GM19238 (cell line): ENCODE results near the gene FRMD1.

Experiments used
- DNase-seq: peaks from one replicate; pipeline ENCODE4 v3.0.0; 2011; ENCODE audit warnings: low spot score; ENCODE audit not compliant: insufficient read length

Gene FRMD1

DNA sequence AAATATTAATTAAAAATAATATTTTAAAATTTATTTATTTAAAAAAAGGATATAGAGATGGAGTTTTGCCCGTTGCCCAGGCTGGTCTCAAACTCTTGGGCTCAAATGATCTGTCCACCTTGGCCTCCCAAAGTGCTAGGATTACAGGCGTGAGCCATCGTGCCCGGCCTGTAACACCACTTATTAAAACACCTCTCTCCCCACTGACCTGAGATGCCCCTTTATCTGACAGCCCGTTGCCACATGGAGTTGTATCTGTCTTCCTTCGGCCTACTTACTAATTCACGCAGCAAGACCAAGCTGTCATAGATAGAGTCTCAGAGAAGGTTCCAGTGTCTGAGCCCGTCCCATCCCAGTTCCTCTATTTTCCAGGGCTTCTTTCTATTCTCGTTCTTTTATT is 50.8 kb downstream of the FRMD1 start:
- no peak for DNase-seq

DNA sequence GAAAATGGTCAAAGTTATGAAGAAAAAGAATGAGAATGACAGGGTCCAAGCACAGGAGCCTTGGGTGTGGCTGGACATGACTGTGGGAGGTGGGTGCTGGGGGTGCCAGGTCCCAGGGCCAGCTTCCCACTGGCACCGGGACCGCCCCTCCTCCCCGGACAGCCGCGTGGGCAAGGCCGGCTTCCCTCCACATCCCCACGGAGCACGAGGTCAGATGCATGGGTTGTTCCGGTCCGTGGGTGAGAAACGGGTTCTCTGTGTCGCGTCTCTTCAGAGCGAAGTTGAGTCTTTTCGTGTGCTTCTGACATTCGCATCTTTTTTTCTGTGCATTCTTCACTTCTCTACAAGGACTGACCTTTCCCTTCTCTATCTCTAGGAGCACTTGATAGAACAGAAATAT is 51.5 kb downstream of the FRMD1 start:
- DNase-seq, result no peak

DNA sequence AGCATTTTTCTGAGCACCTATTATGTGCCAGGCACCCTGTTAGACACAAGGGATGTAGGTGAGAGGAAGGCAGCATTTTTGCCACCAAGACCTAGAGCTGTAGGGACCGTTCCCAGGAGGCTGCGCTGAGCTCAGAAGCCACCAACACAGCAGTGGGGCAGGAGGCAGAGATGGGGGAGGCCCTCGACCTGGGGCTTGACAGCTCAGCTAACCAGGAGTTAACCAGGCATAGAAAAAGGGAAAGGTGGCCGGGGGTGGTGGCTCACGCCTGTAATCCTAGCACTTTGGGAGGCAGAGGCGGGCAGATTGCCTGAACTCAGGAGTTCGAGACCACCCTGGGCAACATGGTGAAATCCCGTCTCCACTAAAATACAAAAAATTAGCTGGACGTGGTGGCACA is 52.1 kb downstream of the FRMD1 start:
- no peak for DNase-seq

DNA sequence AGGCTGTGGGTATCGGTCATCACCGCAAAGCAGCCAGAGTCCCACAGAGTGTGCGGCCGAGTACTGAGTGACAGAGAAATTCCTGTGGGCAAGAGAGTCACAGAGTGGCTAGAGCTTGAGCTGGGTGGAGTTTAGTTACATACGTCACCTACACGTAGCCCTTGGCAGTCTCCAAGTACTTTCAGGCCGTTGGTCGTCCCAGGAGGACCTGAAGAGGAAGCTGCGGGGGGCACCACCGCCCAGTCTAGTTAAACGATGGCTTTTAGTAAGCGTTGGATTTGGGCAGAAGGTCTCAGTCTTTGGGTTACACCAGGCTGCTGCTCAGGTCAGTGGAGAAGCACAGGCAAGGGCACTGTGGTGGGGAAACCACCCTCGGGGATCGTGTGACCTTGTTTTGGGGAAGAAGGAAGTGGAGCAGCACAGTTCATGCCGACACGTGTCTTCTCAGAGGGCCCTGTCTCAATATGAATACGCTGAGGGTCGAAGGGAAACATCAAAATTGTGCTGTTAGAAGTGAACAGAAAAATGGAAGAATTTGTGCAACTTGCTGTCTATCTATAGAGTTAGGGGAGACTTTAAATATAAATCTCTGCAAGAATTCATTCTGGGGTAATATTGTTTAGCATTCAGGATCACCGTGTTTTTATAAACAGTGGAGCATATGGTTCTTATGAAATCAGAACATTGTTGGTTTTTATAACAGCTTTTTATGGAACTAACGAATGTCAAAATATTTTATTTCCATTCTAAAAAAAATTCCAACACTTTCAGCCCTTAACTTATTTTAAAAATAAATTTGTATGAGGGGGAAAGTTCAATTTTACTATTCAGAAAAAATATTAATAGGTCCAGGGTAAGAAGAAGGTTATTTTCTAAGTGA is 52.9 kb downstream of the FRMD1 start:
- DNase-seq, result no peak

DNA sequence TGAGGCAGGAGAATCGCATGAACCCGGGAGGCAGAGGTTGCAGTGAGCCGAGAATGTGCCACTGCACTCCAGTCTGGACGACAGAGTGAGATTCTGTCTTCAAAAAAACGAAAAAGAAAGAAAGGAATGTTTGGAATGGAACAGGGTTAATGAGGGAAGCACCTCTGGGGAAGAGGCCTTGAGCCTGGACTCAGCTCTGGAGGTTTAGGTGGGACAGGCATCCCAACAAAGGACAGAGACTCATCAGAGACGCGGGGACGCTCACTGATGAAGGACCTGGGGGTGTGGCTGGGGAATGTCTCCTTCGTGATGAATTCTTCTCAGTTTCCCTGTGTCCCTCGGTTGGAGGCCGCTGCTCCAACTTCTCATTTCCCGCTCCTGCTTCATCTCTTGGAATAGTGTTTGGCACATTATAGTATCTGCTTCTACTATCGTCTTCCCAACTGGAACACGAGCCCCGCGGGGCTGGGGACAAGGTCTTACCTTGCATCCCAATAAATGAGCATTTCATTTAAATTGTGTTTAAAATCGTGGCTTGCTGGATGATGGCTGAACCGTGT is 54.0 kb downstream of the FRMD1 start:
- no peak for DNase-seq

DNA sequence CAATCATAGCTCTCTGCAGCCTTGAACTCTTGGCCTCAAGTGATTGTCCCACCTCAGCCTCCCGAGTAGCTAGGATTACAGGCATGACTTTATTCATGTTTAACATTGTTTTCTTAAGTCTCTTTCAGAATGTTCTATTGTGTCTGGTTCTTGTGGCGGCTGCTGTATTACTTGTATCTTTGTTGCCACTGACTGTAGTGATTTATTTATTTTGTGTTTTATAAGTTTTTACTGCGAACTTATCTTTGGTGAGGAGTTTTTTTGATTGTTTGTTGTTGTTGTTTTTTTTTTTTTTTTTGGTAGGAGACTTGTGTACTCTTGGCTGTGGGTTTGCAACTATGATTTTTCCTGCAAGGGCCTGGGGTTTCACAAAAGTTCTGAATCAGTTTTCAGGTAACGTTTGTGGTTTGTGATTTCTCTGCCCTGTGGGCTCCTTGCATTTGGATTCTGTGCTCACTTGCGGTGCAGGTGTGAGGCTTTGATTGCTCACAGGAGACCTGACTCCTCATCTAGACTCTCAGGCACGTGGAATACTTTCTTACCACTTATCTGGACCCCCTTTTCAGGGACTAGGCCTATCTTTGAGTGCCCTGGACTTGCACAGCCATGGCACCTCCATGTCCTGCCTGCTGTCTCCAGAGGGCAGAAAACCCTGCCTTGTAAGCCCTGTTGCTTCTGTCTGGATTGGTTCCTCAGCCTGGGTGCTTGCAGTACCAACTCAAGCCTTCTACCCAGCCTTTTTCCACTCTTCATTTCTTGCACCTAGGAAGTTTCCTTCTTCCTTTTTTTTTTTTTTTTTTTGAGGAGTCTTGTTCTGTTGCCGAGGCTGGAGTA is 56.3 kb downstream of the FRMD1 start:
- no peak for DNase-seq

DNA sequence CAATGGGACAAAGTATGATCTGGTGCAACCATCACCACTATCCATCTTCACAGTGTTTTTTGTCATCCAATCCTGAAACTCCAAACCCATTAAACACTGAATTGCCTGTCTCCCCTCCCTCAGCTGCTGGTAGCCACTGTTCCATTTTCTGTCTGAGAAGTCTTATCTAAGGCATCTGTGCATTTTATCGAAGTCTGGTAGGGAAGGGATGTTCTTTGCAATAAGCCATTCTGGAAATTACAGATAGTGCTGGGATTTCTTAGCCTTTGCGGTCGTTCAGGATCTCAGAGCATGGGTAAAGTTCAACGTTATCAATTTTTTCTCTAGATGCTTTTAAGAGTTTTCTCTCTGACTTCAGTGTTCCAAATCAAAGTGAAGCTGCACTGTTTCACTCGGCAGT is 57.4 kb downstream of the FRMD1 start:
- DNase-seq, result no peak

DNA sequence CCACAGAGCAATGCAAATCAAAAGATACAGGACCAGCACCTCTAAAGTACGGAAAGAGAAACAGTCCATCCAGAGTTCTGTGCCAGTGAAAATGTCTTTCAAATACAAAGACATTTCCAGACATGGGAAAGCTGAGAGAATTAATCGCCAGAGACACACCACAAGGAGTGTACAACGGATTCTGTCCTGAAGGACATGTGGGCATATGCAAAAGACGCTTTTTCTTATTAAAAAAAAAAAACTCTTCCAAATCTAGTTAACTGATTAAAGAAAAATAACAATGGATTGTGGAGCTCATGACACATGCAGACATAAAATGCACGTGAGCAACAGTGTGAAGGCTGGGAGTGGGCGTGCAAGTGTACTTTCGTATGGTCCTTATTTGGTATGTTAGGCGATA is 58.8 kb downstream of the FRMD1 start:
- DNase-seq, result no peak

DNA sequence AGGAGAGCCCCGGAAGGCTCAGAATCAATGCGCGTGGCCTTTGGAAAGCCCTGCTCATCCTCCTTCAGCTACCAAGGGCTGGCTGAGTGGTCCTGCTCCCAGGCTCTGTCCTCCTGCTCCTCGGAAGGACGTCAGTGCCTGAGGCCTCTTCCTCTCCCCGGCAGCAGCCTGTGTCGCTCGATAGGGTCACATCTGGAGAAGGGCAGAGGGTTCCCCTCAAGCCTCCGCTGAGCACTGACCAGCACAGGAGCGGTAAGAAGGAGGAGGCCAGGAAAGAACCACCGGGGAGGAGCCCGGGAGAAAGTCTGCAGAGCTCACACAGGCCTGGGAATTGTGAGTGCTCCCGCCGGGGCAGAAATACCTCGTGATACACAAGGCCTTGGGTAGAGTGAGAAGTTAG is 60.3 kb downstream of the FRMD1 start:
- no peak for DNase-seq

DNA sequence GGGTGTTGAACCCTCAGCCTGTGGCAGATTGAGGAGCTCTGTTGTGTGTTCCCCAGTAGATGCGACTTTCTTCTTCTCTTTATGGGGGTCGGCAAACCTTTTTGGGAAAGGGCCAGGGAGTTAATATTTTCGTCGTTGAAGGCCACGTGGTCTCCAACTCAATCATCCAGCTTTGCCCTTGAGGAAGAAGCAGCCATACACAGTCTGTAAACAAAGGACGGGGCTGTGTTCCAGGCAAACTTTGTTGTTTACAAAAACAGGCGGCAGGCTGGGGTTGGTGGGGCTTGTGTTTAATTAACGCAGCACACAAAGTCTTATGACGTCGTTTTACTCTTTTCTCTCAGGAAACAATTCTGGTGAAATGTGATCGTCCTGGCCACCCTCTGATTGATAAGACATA is 61.4 kb downstream of the FRMD1 start:
- DNase-seq, result no peak

DNA sequence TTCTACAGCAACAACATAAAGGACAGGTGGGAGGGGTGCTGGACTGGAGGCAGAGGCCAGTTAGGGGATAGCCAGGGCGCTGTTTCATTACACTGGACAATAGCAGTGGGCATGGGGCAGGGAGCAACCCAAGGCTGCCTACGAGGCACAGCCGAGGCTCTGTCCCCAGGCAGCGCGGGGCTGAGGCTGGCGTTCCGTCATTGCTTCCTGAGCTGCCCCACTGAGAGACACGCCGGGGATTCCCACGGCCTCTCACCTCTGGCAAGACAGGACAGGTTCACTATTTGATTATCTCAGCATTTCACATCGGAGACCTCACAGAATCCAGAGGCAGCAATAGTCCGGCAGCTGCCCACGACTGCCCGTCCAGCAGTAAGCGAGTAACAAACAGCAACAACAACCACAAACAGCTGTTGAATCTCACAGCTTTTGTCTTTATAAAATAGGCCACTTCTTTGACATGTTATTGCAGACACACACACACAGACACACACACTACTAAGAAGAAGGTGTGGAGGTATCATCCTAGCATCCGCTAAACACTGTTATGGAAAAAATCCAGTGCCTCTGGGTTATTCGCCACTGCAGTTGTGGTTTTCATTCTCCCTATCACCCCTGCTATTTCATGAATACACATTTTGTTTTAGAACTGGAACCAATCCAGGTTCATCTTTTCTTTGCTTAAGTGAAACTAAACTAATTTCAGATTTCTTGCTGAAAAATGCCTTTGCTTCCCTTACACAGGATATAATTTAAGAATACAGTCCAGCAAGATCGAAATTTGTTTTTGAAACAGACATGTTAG is 62.1 kb downstream of the FRMD1 start:
- DNase-seq, result no peak

DNA sequence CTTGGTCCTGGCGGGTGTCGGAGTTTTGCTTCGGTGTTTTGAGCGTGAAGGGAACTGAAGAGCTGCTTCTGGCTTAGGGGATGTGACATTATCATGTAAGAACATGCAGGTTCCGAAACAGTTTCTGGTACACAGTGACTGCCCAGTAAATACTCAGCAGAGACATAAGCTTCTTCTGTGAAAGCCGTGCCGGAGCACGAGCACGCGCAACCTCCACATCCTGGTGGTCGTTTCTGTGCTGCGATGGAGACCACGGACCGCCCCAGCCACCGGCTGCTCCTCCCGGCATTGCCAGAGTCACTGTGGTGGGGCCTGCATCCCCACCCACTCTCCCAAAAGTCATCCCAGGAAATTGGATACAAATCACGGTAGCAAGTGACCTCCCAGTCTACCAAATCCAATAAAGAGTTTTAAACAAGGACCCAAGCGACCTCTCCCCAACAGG is 62.8 kb downstream of the FRMD1 start:
- no peak for DNase-seq

DNA sequence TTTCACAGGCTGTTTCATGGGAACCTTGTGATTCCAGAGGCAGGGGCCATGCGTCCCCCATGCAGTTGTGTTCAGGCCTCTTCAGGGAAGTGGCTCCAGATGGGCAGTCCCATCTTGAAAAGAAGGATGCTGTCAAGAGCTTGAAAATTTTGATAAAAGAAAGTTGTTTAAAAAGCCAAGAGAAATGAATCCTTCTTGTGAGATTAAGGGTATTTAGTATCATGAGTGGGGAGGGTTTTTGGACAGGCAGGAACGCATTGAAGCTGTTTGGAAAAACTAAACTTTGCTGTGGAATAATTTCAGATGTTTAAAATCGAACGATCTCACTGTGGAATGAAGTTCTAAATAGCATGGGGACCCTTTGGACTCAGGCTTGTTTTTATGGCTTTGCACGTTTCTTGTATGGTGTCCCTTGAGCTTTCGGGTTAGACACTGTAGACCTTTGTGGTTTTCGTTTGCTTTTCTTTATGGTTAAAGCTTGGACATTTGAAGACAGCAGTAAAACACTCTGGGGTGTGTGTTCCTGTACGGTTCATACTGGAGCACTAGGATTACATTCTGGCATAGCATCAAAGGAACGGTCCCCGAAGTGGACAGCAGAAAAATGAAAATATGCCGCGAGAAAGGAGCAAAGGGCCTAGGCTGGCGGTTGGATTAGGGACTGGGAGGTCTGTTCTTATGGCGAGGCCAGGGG is 63.4 kb downstream of the FRMD1 start:
- no peak for DNase-seq

DNA sequence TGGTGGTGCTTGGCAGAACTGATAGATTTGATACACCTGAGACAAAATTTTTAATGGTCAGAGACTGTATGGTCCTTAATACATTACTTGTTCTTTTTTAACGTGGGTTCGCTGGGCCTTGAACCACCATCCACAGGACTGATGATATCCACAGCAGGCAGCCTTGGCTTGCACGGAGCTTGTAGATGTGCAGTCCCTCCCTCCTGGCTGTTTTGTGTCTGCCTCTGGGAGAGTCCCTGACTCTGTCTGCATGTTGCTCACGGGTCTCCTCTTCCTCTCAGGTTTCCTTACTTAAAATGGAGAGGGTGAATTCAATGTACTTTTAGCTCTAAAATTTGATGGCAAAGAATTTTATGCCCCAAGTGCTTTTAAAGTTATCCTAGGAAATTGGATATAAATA is 64.0 kb downstream of the FRMD1 start:
- DNase-seq, result no peak

DNA sequence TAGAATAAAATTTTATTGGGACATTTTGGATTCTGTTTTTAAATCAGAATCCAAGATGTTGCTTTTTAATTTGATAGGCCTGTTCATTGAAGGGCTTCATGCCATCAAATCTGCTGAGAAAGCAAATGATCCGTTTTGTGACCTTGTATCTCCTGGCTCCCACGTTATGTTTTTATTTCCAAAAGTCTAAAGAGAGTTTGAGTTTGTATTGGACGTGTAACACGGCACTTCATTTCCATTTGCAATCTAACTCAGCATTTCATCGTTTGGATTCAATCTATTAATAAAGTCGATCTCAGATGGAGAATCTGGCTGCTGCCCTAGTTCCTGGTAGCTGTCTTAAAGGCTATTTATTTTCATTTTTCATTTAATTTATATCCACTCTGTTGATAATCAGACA is 64.6 kb downstream of the FRMD1 start:
- no peak for DNase-seq

DNA sequence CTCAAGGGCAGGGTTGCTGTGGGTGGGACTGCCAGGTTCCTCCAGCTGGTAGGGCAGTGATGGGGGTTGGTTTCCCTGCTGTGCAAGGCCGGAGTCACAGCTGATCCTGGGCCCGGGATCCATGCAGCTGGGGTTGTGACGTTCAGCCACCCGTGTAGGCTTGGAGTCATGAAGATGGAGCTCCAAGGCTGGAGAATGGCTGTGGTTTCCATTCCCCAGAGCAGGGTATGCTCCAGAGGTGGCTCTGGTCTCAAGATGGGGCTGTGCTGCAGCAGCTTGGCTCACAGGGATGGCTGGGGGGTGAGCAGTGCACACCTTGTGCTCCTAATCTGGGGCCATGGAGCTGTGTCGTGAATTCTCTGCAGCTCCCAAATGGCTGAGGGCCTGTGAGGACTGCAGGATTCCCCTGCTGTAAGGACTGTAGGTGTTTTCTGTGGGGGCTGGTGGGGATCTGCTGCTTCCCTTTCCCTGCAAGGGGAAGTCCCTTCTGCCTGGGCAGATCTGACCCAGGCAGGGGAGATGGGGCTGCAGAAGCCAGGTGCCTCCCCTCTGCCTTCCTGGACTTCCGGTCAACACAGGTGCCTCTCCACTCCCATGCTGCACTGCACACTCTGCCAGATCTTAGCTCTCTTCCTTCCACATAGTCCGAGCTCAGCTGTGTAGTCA is 65.6 kb downstream of the FRMD1 start:
- DNase-seq, result no peak

DNA sequence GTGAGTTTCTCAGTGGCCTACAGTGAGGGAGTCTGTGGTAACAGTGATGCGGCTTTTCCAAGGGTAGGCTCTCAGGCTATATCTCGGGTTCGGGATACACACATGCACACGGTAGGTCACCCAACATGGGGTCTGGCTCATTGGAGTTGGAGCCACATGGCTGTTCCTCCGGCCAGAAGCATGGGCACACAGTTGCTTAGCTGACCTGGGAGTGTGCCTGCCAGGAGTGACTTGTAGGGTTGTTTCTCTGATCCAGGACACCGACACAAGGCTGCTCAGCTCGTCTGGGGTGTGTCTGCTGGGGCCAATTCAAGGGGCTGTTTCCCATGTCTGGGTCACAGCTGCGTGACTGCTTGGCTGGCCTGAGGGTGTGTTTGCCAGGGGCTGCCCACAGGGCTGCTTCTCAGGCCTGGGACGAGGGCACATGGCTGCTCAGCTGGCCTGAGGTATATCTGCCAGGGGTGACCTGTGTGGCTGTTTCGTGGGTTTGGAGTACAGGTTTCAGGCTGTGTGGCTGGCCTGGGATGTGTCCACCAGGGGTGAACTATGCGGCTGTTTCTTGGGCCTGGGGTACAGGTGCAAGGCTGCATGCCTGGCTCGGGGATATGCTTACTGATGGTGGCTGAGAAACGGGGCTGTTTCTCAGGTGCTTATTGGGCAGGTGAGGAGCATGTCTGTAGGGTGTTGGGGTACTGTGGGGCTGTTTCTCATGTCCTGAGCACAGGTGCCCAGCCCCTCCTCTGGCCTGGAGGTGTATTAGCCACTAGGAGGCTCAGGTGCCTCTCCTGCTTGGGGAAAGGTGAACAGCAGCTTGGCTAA is 66.4 kb downstream of the FRMD1 start:
- DNase-seq, result no peak

DNA sequence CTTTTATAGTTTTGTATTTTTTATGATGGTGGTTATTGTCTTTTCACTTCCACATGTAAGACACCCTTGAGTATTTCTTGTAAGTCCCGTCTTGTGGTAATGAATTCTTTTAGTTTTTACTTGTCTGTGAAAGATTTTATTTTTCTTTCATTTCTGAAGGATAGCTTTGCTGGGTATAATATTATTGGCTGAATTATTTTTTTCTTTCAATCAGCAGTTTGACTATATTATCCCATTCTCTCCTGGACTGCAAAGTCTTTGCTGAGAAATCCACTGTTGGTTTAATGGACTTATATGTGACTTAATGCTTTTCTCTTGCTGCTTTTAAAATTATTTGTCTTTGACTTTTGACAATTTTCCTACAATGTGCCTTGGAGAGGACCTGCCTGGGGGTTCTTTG is 67.7 kb downstream of the FRMD1 start:
- DNase-seq, result no peak

DNA sequence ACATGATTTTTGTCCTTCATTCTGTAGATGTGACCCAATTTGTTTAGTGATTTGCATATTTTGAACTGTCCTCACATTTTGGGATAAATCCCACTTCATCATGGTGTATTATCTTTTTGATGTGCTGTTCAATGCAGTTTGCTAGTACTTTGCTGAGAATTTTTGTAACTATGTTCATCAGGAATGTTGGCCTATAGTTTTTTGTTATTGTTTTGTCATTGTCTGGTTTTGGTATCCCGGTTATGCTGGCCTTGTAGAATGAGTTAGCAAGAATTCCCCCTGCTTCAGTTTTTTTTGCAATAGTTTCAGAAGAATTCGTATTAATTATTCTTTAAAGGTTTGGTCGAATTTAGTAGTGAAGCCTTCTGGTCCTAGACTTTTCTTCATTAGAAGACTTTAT is 69.7 kb downstream of the FRMD1 start:
- no peak for DNase-seq
